Mesodermal cell (in vitro differentiated cells): ENCODE results near the gene KRT33A.

Experiments used
- H3K27ac ChIP-seq: 2 replicates; pipeline ENCODE4 v1.7.0; 2013; ENCODE audit warnings: mild to moderate bottlenecking, low read depth, low read length, moderate library complexity; ENCODE audit not compliant: severe bottlenecking
- H3K36me3 ChIP-seq: 2 replicates; pipeline ENCODE4 v1.7.1; 2013; ENCODE audit warnings: mild to moderate bottlenecking, low read length, moderate library complexity; ENCODE audit not compliant: control insufficient read depth, insufficient read depth
- H3K4me1 ChIP-seq: one replicate; pipeline ENCODE4 v1.7.1; 2013; ENCODE audit warnings: mild to moderate bottlenecking, low read length; ENCODE audit not compliant: insufficient read depth, control insufficient read depth, poor library complexity, severe bottlenecking
- H3K4me3 ChIP-seq: 2 replicates; pipeline ENCODE4 v1.7.0; 2013; ENCODE audit warnings: low read length, control low read depth, mild to moderate bottlenecking; ENCODE audit not compliant: insufficient read depth, poor library complexity, severe bottlenecking; ENCODE audit errors: extremely low read depth
- H3K9me3 ChIP-seq: 2 replicates; pipeline ENCODE4 v1.7.1; 2013; ENCODE audit warnings: mild to moderate bottlenecking, low read length, moderate library complexity; ENCODE audit not compliant: control insufficient read depth
- WGBS, 2 experiments: methylation state at CpG; one replicate each; pipeline ENCODE4 v1.1.5; 2013; ENCODE audit warnings: missing lambda C conversion rate in 2 of 2; ENCODE audit not compliant: insufficient coverage in 2 of 2; 5-methylcytosine and 5-hydroxymethylcytosine counted together

The KRT33A gene

DNA sequence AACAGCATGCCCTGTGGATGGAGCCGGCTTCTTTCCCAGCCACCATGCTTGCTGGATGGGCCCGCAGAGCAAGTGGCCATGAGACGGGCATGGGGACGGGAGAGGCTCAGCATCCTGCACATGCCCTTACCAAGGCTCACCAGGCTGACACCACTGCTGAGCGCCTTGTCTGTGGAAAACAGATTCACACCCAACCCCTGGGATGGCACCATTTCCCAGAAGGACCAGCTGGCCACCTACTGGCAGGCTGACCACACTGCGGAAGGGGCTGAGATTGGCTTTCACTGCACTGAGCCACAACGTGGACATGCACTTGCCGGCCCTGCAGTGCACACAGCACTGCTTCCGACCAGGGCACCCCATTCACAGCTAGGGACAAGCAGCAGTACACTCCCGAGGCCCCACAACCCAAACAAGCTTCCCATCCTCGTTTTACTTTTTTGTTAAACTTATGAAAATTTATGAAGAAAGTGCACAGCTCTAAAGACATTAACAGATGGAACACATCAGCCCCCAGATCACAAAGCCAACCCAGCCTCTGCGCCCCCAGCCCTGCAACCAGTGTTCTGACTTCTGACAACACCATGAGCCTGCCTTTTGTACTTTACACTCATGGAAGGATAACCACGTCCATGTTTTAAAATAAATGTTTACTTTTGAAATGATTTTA, 21.2 kb downstream of the KRT33A start:
- no peaks in the 10 kb centered on the region for H3K36me3 ChIP-seq
- H3K4me1 ChIP-seq: no peaks in the 10 kb centered on the region
- no peak overlapping the region for H3K4me3 ChIP-seq
- WGBS, 2 experiments: 54 to 73% methylated on average over 9 of the region's 13 CpGs
- H3K9me3 ChIP-seq: no peaks in the 10 kb centered on the region
- no peak overlapping the region for H3K27ac ChIP-seq

DNA sequence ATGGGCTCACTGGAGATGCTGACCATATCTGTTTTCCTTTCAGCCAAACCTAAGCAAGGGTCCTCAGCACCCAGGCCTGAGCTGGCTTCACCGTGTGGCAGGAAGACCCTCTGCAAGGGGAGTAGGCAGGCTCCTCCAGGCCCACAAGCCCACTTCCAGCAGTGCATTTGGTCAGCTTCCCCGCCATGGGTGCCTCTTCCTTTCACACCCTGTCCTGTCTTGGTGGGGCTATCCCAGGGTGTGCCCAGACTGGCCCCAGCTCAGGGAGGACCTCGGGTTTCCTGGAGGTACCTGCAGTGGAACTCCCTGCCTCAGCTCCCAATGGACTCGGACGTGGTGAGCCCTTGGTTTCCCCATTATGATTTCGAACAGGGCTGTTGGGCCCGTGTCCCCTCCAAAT, 22.4 kb downstream of the KRT33A start:
- WGBS, 2 experiments: 91 to 94% methylated on average over 7 of the region's 7 CpGs
- no peak overlapping the region for H3K27ac ChIP-seq
- H3K36me3 ChIP-seq: no peaks in the 10 kb centered on the region

DNA sequence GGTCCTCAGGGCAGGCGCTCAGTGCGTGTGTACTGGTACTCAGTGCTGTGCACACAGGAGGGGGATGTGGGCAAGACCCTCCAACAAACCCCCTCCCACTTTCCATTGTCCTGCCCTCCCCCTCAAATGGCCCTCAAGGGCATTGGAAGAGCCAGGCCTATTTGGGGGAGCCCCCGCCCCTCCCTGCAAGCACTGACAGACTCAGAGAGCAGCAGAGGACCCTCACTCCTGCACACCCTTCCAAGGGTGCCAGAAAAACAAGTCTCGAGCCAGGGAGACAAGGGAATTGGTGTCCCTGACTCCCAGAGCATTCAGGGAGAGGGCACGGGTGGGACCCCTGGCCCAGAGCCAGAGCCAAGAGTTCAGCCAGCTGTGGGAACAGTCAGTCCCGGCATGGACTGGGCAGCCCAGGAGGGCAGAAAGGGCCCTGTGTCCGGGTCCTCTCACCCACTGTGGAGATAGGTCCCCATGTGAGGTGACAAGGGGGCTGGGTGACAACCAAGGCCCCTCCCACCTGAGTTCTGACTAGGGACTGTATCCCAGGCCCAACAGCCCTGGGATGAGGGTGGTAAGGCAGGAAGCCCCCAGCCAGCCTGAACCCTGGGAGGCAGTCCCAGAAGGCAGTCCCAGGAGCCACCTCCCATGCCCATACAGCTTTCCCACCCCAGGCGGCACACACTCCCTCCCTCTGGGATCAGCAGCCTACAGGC, 23.1 kb downstream of the KRT33A start:
- WGBS, 2 experiments: 91% methylated on average over 6 to 8 of the region's 8 CpGs
- no peak overlapping the region for H3K27ac ChIP-seq
- H3K9me3 ChIP-seq: no peaks in the 10 kb centered on the region
- H3K4me1 ChIP-seq: no peaks in the 10 kb centered on the region
- no peaks in the 10 kb centered on the region for H3K36me3 ChIP-seq
- no peak overlapping the region for H3K4me3 ChIP-seq

More for the DNA sequence above, 22.4 kb downstream of the KRT33A start:
- Histone ChIP-seq H3K9me3 (no peaks in the 10 kb centered on the region), H3K4me1 (no peaks in the 10 kb centered on the region), H3K4me3 (no peak overlapping the region)

DNA sequence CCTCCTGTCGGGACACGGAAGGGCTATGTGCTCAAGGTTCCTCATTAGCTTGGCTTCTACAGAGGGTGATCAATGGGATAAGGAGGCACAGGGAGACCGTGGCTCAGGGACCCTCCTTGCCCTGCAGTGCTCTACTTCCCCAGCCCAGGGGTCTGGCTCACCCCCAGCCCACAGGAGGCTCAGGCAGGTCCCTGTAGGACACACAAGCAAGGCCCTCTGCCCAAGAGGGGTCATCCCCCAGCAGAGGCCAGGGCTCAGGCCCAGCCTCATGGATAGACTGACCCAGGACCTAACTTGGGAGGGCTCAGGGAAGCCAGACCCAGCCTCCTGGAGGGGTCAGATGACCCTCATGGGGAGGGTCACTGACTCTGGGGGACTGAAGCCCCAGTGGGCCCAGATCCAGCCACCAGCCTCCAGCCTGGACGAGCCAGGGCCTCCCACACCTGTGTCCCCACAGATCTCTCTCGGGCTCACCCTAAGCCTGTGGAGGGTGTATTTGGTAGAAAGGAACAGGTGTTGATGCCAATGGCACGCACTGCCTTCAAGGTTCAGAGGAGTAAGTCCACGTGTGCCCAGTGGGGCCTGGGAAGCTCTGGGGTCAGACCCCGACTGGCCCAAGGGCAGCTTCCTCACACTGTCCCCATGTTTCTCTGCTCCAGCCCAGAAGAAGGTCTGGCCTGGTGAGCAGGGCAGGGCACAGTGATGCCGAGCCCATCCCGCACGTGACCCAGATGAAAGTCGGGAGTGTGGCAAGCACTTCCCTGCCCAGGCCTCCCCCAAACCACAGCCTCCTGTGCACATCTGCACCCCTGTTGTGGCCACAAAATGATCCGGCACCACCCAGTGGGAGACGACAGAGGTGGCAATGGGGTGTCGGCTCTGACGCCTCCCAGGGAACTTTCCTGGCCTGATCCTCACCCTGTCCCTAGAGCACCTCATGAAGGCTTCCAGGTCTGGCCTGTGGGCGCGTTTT, 24.2 kb downstream of the KRT33A start:
- no peak overlapping the region for H3K4me3 ChIP-seq
- no peaks in the 10 kb centered on the region for H3K36me3 ChIP-seq
- H3K27ac ChIP-seq: no peak overlapping the region
- no peaks in the 10 kb centered on the region for H3K4me1 ChIP-seq
- H3K9me3 ChIP-seq: no peaks in the 10 kb centered on the region
- 83 to 87% methylated on average over 13 to 16 of the region's 18 CpGs for WGBS, 2 experiments

DNA sequence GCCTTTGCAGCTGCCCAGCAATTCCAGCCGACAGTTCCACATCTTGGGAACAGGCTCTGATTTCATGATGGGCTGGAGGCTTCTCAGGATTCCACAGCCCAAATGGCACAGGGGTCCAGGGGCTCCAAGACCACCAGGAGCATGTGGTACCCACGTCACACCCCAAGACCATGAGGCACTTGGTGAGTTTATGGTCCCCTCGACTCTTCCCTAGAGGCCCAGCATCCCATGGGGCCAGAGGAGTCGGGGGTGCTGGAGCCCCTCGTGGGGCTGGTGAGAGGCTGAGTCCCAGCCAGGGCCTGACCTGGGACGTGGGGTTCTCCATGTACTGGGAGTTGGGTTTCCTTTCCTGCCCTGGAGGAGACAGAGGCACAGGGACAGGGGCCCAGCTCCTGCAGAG, 25.0 kb downstream of the KRT33A start:
- H3K4me1 ChIP-seq: no peaks in the 10 kb centered on the region
- 87 to 89% methylated on average over 5 of the region's 6 CpGs for WGBS, 2 experiments
- H3K4me3 ChIP-seq: no peak overlapping the region
- H3K36me3 ChIP-seq: no peaks in the 10 kb centered on the region
- no peaks in the 10 kb centered on the region for H3K9me3 ChIP-seq
- no peak overlapping the region for H3K27ac ChIP-seq

DNA sequence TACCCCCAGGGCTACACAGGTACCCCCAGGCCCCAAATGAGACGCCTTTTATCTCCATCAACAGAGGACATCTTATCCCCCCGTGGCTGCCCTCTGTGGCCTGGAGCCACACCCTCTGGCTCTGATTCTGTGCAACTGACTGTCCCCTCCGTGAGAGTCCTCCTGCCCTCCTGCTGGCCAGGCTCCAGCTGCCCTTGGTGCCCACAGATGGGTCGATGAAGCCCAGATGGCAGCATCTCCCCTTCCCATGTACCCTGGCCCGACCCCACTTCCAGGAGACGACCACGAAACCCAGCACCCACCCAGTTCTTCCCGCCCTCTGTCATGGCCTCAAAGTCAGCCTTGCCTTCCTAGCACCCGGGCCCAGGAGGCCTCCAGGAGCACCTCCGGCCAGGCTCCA, 25.5 kb downstream of the KRT33A start:
- Histone ChIP-seq H3K4me3 (no peak overlapping the region), H3K27ac (no peak overlapping the region), H3K9me3 (peaks cover 1% of the 10 kb centered on the region), H3K36me3 (no peaks in the 10 kb centered on the region), H3K4me1 (no peaks in the 10 kb centered on the region)
- WGBS, 2 experiments: 89 to 90% methylated on average over 5 to 7 of the region's 10 CpGs

DNA sequence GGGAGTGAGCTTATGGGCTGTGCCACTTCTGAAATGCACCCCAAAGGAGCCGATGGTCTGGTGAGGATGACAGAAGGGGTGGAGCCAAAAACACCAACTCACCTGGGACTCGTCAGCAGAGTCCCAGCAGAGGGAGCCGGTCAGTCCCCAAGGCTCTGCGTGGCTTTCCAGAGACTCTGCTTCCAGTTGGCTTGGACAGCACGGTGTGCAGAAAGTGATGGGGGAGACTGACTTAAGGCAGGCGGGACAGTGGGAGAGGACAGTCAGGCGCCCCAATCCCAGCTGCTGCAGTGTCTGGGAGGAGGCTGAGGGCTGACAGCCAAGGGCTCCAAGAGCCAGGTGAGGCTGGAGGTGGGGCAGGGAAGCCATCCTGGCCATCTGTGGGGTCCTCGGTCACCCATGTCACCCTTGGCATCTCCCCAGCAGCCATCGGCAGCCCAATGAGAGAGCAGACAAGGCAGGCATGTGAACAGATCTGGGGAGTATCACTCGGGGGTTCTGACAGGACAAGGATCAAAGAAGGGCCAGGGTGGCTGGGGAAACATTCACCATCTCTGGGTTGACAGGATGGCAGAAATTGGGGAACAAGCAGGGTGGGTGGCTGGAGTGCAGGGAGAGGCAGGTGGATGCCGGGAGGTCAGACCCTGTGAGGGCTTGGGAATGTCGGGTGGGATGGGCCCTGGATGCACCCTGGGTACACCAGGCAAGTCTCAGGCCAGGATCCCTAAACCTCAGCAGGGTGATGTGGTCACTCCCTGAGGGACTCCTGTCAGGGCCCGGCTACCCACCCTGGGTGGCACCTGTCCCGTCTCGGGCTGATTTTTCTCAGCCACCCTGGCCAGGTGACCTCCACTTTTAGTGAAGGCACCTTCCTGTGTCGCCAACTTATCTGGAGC, 26.2 kb downstream of the KRT33A start:
- WGBS, 2 experiments: 76 to 79% methylated on average over 14 to 16 of the region's 16 CpGs

DNA sequence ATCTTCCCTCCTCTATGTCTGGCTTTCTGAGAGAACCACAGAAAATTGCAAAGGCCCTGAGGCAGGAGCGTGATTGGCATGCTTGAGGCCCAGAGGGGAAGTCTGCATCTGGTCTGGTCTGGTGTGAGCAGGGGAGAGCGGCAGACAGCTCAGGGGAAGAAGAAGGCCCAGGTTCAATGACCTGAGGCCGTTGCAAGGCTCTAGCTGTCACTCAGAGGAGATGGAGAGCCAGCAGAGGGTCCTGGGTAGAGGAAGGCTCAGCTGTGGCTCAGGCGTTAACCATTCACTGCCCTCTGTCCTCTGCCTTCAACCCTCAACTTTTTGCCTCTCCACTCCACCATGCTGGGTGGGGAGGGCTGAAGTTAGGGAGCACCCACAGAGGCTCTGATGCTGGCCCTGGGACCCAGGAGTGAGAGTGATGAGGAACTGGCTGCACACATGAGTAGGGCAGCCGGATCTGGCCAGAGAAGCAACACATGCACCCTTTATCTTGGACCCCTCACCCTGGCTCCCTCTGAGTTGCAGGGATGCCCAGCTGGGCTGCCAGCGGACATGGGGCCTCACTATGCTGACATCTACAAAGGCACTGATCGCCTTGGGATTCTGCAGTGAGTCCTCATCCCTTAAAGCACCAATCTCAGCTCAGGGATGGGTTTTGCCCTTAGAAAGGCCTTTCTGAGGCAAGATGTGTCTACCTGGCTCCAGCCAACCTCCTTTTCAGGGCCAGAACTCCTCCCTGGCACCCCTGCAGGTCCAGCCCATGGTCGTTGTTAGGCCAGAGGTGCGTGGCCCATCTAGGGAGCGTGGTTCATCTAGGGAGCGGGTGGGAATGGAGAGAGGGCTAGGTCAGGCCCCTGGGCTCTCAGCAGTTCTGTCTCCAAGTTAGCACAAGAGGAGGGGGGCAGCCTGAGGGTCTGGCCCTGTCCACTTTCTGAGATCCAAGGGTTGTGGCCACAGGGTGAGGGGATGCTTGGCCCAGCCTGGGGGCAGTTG, 27.4 kb downstream of the KRT33A start:
- H3K4me1 ChIP-seq: no peaks in the 10 kb centered on the region
- no peaks in the 10 kb centered on the region for H3K36me3 ChIP-seq
- no peak overlapping the region for H3K4me3 ChIP-seq
- H3K9me3 ChIP-seq: peaks cover 11% of the 10 kb centered on the region
- H3K27ac ChIP-seq: no peak overlapping the region
- WGBS, 2 experiments: 81 to 91% methylated on average over 6 to 7 of the region's 11 CpGs

More for the DNA sequence above, 26.2 kb downstream of the KRT33A start:
- H3K27ac ChIP-seq: no peak overlapping the region
- no peaks in the 10 kb centered on the region for H3K36me3 ChIP-seq
- no peaks in the 10 kb centered on the region for H3K4me1 ChIP-seq
- H3K9me3 ChIP-seq: peaks cover 8% of the 10 kb centered on the region
- H3K4me3 ChIP-seq: no peak overlapping the region

DNA sequence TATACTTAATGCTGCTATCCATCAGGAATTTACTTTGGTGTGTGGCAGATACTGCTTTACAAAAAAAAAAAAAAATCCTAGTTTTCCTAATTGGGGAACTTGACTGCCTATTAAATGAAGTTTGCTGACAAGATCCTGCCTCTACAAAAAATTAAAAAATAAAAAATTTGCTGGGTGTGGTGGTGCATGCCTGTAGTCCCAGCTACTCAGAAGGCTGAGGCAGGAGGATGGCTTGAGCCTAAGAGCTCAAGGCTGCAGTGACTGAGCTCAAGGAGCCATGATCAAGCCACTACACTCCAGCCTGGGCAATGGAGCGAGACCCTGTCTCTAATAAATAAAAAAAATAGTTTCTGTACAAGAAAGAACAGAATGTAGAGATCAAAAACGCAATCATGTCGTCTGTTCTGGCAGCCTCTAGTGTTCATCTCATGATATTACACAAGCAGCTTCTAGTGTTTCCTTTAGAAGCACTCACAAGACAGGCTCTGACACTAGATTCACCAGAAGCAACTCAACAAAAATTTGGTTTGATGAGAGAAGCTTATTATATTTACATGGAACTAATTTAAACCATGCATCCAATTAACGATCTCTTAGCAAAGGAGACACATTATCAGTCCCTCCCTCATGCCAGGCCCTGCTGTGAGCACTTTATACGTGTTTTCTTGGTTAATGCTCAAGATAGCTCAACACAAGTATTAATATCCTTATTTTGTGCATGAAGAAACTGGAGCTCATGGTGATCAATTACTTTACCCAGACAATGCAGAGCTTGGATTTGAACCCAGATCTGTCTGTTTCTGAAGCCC, 28.3 kb downstream of the KRT33A start:
- Histone ChIP-seq H3K36me3 (no peaks in the 10 kb centered on the region), H3K4me1 (no peaks in the 10 kb centered on the region), H3K4me3 (no peak overlapping the region), H3K9me3 (peaks cover 11% of the 10 kb centered on the region), H3K27ac (no peak overlapping the region)
- no CpG with 5 or more reads among the region's 5 CpGs for WGBS, 2 experiments
